ENCODE data around the gene SREBF1.
A peak's percentile ranks its signal among the peaks of the same experiment; 100 is the strongest.

SREBF1 gene

GRCh38 chr17:17824119-17824782 is 12.5 kb downstream of the SREBF1 start:
- no peak for DNase-seq (ENCODE audit: low spot score)

GRCh38 chr17:17823433-17824118 is 13.2 kb downstream of the SREBF1 start:
- DNase-seq (ENCODE audit: low spot score), result peak; percentile 97

DNA sequence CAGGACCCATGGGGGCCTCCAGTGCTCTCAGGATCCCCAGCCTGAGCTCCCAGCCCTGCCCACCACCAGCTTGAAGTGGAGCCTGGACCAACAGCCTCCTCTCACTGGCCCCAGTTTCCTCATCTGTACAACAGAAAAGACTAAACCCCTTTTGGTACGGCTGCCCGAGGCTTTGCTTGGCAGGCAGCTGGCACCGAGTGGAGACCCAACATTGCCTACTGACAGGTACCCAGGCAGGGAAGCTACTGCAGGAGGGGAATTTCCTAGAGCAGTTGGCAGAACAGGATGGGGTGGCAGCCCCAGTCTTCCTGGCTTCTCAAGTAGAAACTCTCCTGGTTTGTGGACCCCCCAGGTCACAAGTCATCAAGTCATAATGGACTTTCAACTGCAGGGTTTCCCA is 14.2 kb downstream of the SREBF1 start:
- DNase-seq (ENCODE audit: low spot score), result no peak

GRCh38 chr17:17822189-17822588 is 14.6 kb downstream of the SREBF1 start:
- DNase-seq (ENCODE audit: low spot score), result no peak

- DNase-seq (ENCODE audit: low spot score), result no peak
Measured at GRCh38 chr17:17820463-17821158, 16.2 kb downstream of the SREBF1 start.

DNA sequence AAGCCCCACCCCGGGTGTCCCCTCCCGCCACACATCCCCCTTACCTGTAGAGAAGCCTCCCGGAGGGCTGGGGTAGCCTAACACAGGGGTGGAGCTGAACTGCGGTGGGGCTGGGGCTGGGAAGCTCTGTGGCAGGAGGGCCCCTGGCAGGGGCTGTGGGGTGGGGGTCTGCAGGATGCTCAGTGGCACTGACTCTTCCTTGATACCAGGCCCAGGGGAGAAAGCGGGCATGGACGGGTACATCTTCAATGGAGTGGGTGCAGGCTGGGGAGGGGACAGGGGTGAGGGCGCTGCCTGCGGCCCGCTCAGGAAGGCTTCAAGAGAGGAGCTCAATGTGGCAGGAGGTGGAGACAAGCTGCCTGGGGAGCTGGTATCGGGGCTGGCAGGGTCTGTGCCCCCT is 16.7 kb downstream of the SREBF1 start:
- DNase-seq (ENCODE audit: low spot score), result no peak

DNA sequence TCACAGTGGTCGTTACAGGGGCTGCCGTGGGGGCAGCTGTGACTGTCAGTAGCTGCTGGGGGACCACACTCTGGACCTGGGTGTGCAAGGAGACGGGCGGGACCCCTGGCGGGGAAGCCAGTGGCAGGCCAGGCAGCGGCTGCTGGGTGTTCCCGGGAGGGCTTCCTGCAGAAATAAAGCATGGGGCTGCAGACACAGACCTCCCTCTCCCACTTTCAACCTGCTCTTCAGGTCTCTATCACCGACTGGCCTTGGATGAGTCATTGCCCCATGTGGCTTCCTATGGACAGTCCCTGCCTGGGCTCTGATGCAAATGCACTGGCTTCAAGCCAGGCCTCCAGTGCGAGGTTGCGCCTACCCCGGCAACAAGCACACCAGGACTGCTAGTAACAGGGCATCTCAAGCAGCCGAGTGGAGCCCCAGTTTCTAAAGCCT is 17.2 kb downstream of the SREBF1 start:
- no peak for DNase-seq (ENCODE audit: low spot score)

- no peak for DNase-seq (ENCODE audit: low spot score)
Measured at GRCh38 chr17:17819111-17819510, 17.7 kb downstream of the SREBF1 start.

DNA sequence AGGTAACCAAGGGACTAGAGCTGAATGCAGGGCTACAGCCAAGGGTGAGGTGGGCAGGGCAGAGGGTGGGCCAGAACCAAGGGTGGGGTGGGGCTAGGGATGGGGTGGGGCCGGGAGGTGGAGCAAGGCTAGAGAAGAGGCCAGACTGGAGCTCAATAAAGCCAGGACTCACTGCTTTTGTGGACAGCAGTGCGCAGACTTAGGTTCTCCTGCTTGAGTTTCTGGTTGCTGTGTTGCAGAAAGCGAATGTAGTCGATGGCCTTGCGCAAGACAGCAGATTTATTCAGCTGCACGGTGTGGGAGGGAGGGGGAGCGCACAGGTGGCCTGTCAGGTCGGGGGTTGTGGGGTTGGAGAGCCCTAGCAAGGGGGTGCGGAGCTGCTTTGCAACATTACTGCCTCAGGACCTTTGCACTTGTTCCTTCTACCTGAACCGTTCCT is 18.7 kb downstream of the SREBF1 start:
- DNase-seq (ENCODE audit: low spot score), result no peak

GRCh38 chr17:17817552-17817947 is 19.2 kb downstream of the SREBF1 start:
- DNase-seq (ENCODE audit: low spot score), result no peak

DNA sequence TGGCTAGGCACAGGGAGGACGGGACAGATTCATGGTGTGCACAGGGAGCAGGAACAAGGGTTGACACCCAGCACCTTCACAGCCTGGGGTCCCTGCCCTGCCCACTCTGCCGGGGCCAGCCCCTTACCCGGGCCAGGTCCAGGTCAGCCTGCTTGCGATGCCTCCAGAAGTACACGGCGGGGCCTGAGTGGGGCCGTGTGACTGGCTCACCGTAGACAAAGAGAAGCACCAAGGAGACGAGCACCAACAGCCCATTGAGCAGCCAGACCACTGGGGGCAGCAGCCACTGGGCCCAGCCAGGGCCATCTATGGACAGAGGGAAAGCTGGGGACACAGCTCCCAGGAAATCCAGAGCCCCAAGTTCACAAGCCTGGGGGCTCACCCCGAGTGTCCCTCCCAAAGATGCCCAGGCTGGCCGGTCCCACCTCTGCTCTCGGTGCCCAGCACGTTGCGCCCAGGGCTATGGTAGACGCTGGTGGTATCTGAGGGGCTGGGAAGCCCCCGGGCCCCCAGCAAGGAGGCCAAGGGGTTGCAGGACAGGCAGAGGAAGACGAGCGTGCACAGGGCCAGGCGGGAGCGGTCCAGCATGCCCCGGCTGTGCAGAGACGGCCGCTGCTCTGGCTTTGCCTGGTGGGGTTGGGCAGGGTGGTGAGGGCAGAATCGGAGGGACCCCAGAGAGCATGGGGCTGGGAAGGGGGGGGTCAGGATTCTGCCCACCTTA is 19.8 kb downstream of the SREBF1 start:
- no peak for DNase-seq (ENCODE audit: low spot score)

- no peak for DNase-seq (ENCODE audit: low spot score)
Measured at GRCh38 chr17:17816240-17816814, 20.5 kb downstream of the SREBF1 start.

GRCh38 chr17:17815436-17816200 is 21.2 kb downstream of the SREBF1 start:
- no peak for DNase-seq (ENCODE audit: low spot score)

DNA sequence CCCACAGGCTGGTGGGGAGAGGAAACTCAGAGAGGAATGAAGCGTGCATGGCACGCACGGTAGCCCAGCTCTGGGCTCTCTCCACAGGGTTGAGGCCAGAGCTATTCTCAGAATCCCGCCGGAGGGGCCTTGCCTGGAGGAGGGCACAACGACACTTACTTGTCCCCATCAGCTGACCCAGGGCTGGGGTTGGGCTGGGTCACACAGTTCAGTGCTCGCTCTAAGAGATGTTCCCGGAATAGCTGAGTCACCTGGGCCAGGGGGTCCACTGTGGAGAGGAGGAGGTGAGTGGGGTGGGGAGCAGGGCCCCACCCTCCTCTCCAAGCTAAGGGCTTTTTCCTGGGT is 21.8 kb downstream of the SREBF1 start:
- DNase-seq (ENCODE audit: low spot score), result no peak

DNA sequence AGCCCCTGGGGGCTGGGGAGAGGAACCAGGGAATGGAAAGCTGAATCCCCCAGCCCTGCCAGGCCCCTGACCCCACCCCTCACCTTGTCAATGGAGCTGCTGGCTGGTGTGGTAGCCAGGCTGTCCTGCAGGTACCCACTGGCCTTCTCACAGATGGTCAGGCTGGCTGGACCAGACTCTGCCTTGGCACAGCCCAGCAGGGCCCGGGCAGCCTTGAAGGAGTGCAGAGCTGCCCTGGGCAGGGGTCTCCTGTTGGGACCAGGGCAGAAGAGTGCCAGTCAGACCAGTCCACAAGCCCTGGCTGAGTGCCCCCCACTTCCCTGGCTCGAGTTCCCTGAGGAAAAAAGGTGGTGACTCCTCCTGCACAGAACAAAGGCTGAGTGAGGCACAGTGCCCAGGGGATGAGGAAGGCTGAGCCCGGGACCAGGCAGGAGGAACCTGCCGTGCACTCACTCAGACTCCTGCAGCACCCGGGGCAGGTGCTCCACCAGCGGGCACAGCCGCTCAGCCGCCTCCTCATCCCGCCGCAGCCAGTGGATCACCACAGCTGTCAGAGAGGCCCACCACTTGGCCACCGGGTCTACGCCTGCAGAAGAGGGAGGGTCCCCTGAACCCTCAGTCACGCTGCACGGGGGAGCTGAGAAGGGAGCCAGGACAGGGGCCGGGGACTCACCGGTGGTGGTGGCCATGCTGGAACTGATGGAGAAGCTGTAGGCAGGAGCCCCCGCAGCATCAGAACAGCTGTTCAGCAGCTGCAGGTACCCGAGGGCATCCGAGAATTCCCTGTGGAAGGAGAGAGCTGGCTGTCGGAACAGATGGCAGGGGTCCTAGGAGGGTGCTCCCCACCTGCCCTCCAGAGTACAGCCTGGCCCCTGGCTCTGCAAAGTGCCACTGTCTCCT is 22.4 kb downstream of the SREBF1 start:
- DNase-seq (ENCODE audit: low spot score), result no peak

DNA sequence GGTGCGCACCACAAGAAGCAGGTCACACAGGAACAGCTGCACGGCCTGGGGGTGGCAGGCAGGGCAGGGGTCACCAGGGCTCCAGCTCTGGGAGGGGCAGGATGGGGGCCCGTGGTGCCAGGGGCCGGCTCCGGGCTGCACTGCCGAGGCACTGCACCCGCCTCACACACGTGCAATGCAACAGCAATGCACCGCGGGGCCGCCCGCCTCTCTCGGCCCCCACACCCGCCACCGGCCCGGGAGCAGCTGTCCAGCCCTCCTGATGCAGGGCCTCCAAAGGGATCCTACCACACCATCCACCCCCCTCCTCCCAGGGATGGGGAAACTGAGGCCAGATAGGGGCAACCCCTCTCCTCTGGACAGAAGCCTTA is 23.1 kb downstream of the SREBF1 start:
- DNase-seq (ENCODE audit: low spot score), result no peak

DNA sequence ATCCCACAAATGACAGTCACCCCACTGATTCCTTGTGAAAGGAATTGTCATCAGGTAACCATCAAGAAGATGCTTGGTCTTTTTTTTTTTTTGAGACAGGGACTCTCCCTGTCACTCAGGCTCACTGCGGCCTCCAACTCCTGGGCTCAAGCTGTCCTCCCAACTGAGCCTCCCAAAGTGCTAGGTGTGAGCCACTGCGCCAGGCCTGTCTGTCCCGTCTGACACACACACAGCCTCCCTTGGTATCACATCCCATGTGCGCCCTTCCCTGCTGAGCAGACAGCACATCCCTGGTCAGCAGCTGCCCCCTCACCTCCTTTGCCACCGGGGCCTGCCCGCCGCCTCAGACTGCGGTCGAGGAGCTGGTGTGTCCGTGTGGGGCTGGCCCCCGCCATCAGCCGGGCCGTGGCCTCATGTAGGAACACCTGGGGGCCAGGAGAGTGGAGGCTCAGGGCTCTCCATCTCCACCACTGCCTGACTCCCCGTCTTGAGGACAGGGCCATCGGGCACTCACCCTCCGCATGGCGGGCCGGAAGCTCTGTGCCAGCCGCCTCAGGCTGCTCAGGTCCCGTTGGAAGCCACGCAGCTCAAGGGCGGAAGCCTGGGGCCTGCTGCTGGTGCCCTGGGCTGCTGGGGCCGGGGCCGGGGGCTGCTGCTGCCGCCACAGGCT is 23.6 kb downstream of the SREBF1 start:
- no peak for DNase-seq (ENCODE audit: low spot score)

- peak; percentile 95 for DNase-seq (ENCODE audit: low spot score)
Measured at GRCh38 chr17:17812211-17813054, 24.4 kb downstream of the SREBF1 start.
